ENCODE data around the gene BCKDK.
A peak's percentile ranks its signal among the peaks of the same experiment; 100 is the strongest.

Gene BCKDK

GRCh38 chr16:31073970-31074813, 34.0 kb upstream of the BCKDK start, which contains the start of the genes ZNF646 and ZNF668:
ZNF646 (plus strand) TSS chr16:31074422; CDS start chr16:31076325, 1,903 bp downstream.
ZNF668 (minus strand) TSS chr16:31074240; CDS start chr16:31064459, 9,781 bp downstream.
- H3K27me3 ChIP-seq (replicated peaks): no peaks in the 10 kb centered on the region
- peak within 1 kb of the TSS; percentile 93 for H3K27ac ChIP-seq
- no peak for TF ChIP-seq CTCF (IDR thresholded peaks at IDR 0.05; ENCODE audit: low read depth, low read length, missing control alignments)
- in situ Hi-C loops (cut with HindIII; ENCODE audit: low pct_ligation_motif_present, low sequenced_read_pairs): no loop called here
- H3K36me3 ChIP-seq (replicated peaks): peaks cover 17% of the 10 kb centered on the region
- H3K4me3 ChIP-seq (ENCODE audit: low read depth, low read length): peak within 1 kb of the TSS; percentile 98
- DNase-seq: peak; percentile 99

- H3K27me3 ChIP-seq (replicated peaks): no peaks in the 10 kb centered on the region
- peaks cover 20% of the 10 kb centered on the region for H3K36me3 ChIP-seq (replicated peaks)
- in situ Hi-C loops (cut with HindIII; ENCODE audit: low pct_ligation_motif_present, low sequenced_read_pairs): no loop called here
- peak overlapping the region; percentile 98 for H3K4me3 ChIP-seq (ENCODE audit: low read depth, low read length)
- peak overlapping the region; percentile 93 for H3K27ac ChIP-seq
- peak; percentile 15 for TF ChIP-seq CTCF (IDR thresholded peaks at IDR 0.05; ENCODE audit: low read depth, low read length, missing control alignments)
- no peak for DNase-seq
Observed at GRCh38 chr16:31074814-31075183, 33.4 kb upstream of the BCKDK start.

GRCh38 chr16:31076319-31076718, 31.9 kb upstream of the BCKDK start:
- no peak for DNase-seq
- Histone ChIP-seq H3K27me3 (replicated peaks) (no peaks in the 10 kb centered on the region), H3K36me3 (replicated peaks) (peaks cover 28% of the 10 kb centered on the region), H3K4me3 (ENCODE audit: low read depth, low read length) (no peak overlapping the region), H3K27ac (no peak overlapping the region)
- in situ Hi-C loops (cut with HindIII; ENCODE audit: low pct_ligation_motif_present, low sequenced_read_pairs): no loop called here
- no peak for TF ChIP-seq CTCF (IDR thresholded peaks at IDR 0.05; ENCODE audit: low read depth, low read length, missing control alignments)

- in situ Hi-C loops (cut with HindIII; ENCODE audit: low pct_ligation_motif_present, low sequenced_read_pairs): no loop called here
- DNase-seq: no peak
- no peak overlapping the region for H3K4me3 ChIP-seq (ENCODE audit: low read depth, low read length)
- TF ChIP-seq CTCF (IDR thresholded peaks at IDR 0.05; ENCODE audit: low read depth, low read length, missing control alignments): no peak
- H3K27me3 ChIP-seq (replicated peaks): no peaks in the 10 kb centered on the region
- H3K27ac ChIP-seq: no peak overlapping the region
- H3K36me3 ChIP-seq (replicated peaks): peaks cover 28% of the 10 kb centered on the region
Observed at GRCh38 chr16:31077024-31077423, 31.2 kb upstream of the BCKDK start.

GRCh38 chr16:31077592-31078396, 30.4 kb upstream of the BCKDK start:
- Histone ChIP-seq H3K36me3 (replicated peaks) (peaks cover 28% of the 10 kb centered on the region), H3K4me3 (ENCODE audit: low read depth, low read length) (no peak overlapping the region), H3K27ac (no peak overlapping the region), H3K27me3 (replicated peaks) (no peaks in the 10 kb centered on the region)
- TF ChIP-seq CTCF (IDR thresholded peaks at IDR 0.05; ENCODE audit: low read depth, low read length, missing control alignments): peak; percentile 18
- DNase-seq: no peak
- in situ Hi-C loops (cut with HindIII; ENCODE audit: low pct_ligation_motif_present, low sequenced_read_pairs): no loop called here
